K562 (cell line): ENCODE data around the gene UBL7. TPM values are rescaled to one million over a fixed set of nuclear protein-coding genes. Genes with fewer than 3 reads are reported as not detected.

ENCODE experiments used
- ATAC-seq: fragments of 200-7000 bp; cut with Tn5 transposase; 3 replicates; pipeline ENCODE4 v1.9.1; 2020; ENCODE audit warnings: moderate library complexity
- BruUV-seq: library from RNA; stranded (reverse); fragments of 400-500 nt; replicated peaks from 2 replicates; lab custom pipeline; 2021; lab: Mats Ljungman, UMichigan
- CTCF ChIA-PET: fragments of 300-600 bp; formaldehyde crosslinking; extraction: SDS; loops from one replicate; lab custom pipeline; 2021; ENCODE audit warnings: low intra/inter-chr PET ratio; lab: Yijun Ruan, JAX
- POLR2A ChIA-PET: fragments of 300-600, 350-650 bp; sonication (Branson Sonifier 250); formaldehyde crosslinking; extraction: SDS; loops from one replicate; lab custom pipeline; 2021; ENCODE audit warnings: antibody characterized with exemption, inconsistent platforms; lab: Yijun Ruan, JAX
- DNase-seq, 4 experiments: peaks; one replicate each; pipeline versions ENCODE4 v3.0.0 to v3.0.0-alpha.2; 2011 to 2018; ENCODE audit warnings: low spot score in 3 of 4, mixed read lengths in 3 of 4; ENCODE audit errors: extremely low read depth in 1 of 4
- FAIRE-seq: peaks from 2 replicates; lab custom pipeline; 2011; peaks lifted over from hg19 to GRCh38; lab: Jason Lieb, UNC
- H2AFZ ChIP-seq: 2 replicates; pipeline ENCODE4 v1.6.0; 2011; ENCODE audit warnings: low read depth, low read length, control low read depth, inconsistent platforms
- H3K27ac ChIP-seq: fragments of 200-600 bp; 3 replicates; pipeline ENCODE4 v1.8.0; 2011; ENCODE audit warnings: low read depth, mild to moderate bottlenecking, control low read depth, inconsistent platforms, low read length, moderate library complexity, mixed read lengths; ENCODE audit errors: extremely low read depth
- H3K27me3 ChIP-seq, 2 experiments: fragments of 300-600 bp in 1 of 2; 2 replicates in 1 of 2; 3 replicates in 1 of 2; pipeline versions ENCODE4 v1.6.0 to v1.8.0; 2011; ENCODE audit warnings: inconsistent platforms in 2 of 2, low read length in 2 of 2, mild to moderate bottlenecking in 1 of 2, mixed read lengths in 1 of 2, moderate library complexity in 1 of 2; ENCODE audit not compliant: control insufficient read depth in 2 of 2, insufficient read depth in 2 of 2
- H3K36me3 ChIP-seq: fragments of 300-600 bp; 3 replicates; pipeline ENCODE4 v1.8.0; 2011; ENCODE audit warnings: mild to moderate bottlenecking, low read length, inconsistent platforms; ENCODE audit not compliant: control insufficient read depth, insufficient read depth
- H3K4me1 ChIP-seq, 2 experiments: fragments of 200-600 bp in 1 of 2; replicated peaks in 1 of 2; 2 replicates in 1 of 2; 3 replicates in 1 of 2; pipeline versions ENCODE4 v1.5.1 to v1.8.0; 2011; ENCODE audit warnings: inconsistent platforms in 2 of 2, low read length in 2 of 2, mild to moderate bottlenecking in 1 of 2, mixed read lengths in 1 of 2, moderate library complexity in 1 of 2; ENCODE audit not compliant: control insufficient read depth in 2 of 2, insufficient read depth in 2 of 2
- H3K4me2 ChIP-seq: 2 replicates; pipeline ENCODE4 v1.6.1; 2011; ENCODE audit warnings: low read length, control low read depth, inconsistent platforms, mixed read lengths; ENCODE audit not compliant: insufficient read depth
- H3K4me3 ChIP-seq: fragments of 200-600 bp; sonication (generic), shearing (Covaris generic); 2 replicates; pipeline ENCODE4 v1.5.1; 2016; ENCODE audit warnings: control low read depth, inconsistent platforms
- H3K79me2 ChIP-seq: fragments of 200-600 bp; 3 replicates; pipeline ENCODE4 v1.8.0; 2011; ENCODE audit warnings: low read length, inconsistent platforms; ENCODE audit not compliant: control insufficient read depth, insufficient read depth
- H3K9ac ChIP-seq, 2 experiments: 2 replicates each; pipeline versions ENCODE4 v1.6.0 to v1.6.1; 2011; ENCODE audit warnings: low read depth in 2 of 2, low read length in 2 of 2, control low read depth in 1 of 2, inconsistent platforms in 1 of 2, mild to moderate bottlenecking in 1 of 2, mixed read lengths in 1 of 2; ENCODE audit not compliant: insufficient read depth in 1 of 2
- H3K9me1 ChIP-seq: one replicate; pipeline ENCODE4 v1.6.0; 2011; ENCODE audit warnings: inconsistent platforms, mild to moderate bottlenecking, low read length, moderate library complexity; ENCODE audit not compliant: control insufficient read depth, insufficient read depth
- H3K9me3 ChIP-seq: replicated peaks from 2 replicates; pipeline ENCODE4 v1.5.1; 2011; ENCODE audit warnings: low read depth, low read length, inconsistent platforms; ENCODE audit not compliant: control insufficient read depth, insufficient read depth
- H4K20me1 ChIP-seq: replicated peaks from 2 replicates; pipeline ENCODE4 v1.6.1; 2011; ENCODE audit warnings: low read length, inconsistent platforms, mixed read lengths; ENCODE audit not compliant: control insufficient read depth, insufficient read depth
- CC2D1A ChIP-seq: fragments of 450-650 bp; IDR thresholded peaks from 2 replicates; pipeline ENCODE4 v1.6.1; 2017; ENCODE audit warnings: mild to moderate bottlenecking
- EP300 ChIP-seq: IDR thresholded peaks from 2 replicates; pipeline ENCODE4 v1.6.1; 2012; ENCODE audit warnings: low read length, improper control_type of control experiment
- IRF2 ChIP-seq: sonication (generic); formaldehyde crosslinking; IDR thresholded peaks from 2 replicates; pipeline ENCODE4 v1.8.1; 2022; ENCODE audit warnings: mild to moderate bottlenecking, missing genetic modification reagents
- KDM1A ChIP-seq, 2 experiments: fragments of 450-650 bp; IDR thresholded peaks; 2 replicates each; pipeline ENCODE4 v1.6.1; 2016; ENCODE audit warnings: mild to moderate bottlenecking in 2 of 2
- SIN3A ChIP-seq, 2 experiments: fragments of 150-350 bp in 1 of 2; IDR thresholded peaks; 2 replicates each; pipeline ENCODE4 v1.6.1; 2011 to 2016; ENCODE audit warnings: borderline replicate concordance in 2 of 2, low read depth in 2 of 2, low read length in 2 of 2, mild to moderate bottlenecking in 2 of 2, moderate library complexity in 2 of 2; ENCODE audit not compliant: control insufficient read depth in 1 of 2
- SMC3 ChIP-seq: conservative IDR thresholded peaks from 2 replicates; pipeline ENCODE4 v1.6.1; 2011; ENCODE audit warnings: low read depth, low read length, improper control_type of control experiment; ENCODE audit not compliant: insufficient read depth
- SP1 ChIP-seq: sonication (generic); formaldehyde crosslinking; IDR thresholded peaks from 2 replicates; pipeline ENCODE4 v1.8.1; 2022; ENCODE audit warnings: mild to moderate bottlenecking, missing genetic modification reagents
- TBL1XR1 ChIP-seq, 2 experiments: IDR thresholded peaks; 2 replicates each; pipeline ENCODE4 v1.6.1; 2012; ENCODE audit warnings: improper control_type of control experiment in 2 of 2, low read length in 2 of 2, mild to moderate bottlenecking in 1 of 2
- ZFPM2 ChIP-seq: fragments of 250-450 bp; sonication (Bioruptor Pico); IDR thresholded peaks from 2 replicates; pipeline ENCODE4 v1.5.1; 2022; ENCODE audit warnings: mild to moderate bottlenecking
- ZNF23 ChIP-seq: fragments of 250-450 bp; sonication (Bioruptor Pico); IDR thresholded peaks from 2 replicates; pipeline ENCODE4 v1.4.0; 2020; ENCODE audit warnings: mild to moderate bottlenecking
- ZNF384 ChIP-seq: IDR thresholded peaks from 2 replicates; pipeline ENCODE4 v1.6.1; 2012; ENCODE audit warnings: low read depth, low read length, improper control_type of control experiment
- WGBS: fragments of 100-300 bp; shearing (Covaris generic); methylation state at CpG from one replicate; pipeline ENCODE4 v1.1.6; 2016; ENCODE audit warnings: low coverage, mixed read lengths; ENCODE audit not compliant: insufficient coverage; ENCODE audit errors: missing lambda C conversion rate; 5-methylcytosine and 5-hydroxymethylcytosine counted together
- in situ Hi-C: fragments of 300-500 bp; cut with MboI; formaldehyde crosslinking; loops from 4 replicates; pipeline ENCODE4 v1.15.0; 2018; ENCODE audit warnings: inconsistent platforms, mixed read lengths
- intact Hi-C: fragments of 100-400 bp; cut with micrococcal nuclease; formaldehyde crosslinking; loops from 2 replicates; pipeline ENCODE4 v1.14.2; 2022
- polyA plus RNA-seq, 8 experiments: library from polyadenylated mRNA; depleted of rRNA in 4 of 8; stranded (reverse) in 5 of 8; unstranded in 3 of 8; fragments of >200 nt; fragmentation: Nextera tagmentation in 2 of 8; fragmentation: Illumina TruSeq in 1 of 8; extraction: Ambion mirVana in 2 of 8; extraction: Trizol in 1 of 8; gene quantifications; 2 replicates each; pipeline versions ENCODE4 v1.2.1 to v1.2.3, GENCODE V29; 2011 to 2014; ENCODE audit warnings: inconsistent platforms in 1 of 8, missing spikeins in 1 of 8
- total RNA-seq, 7 experiments: library from RNA; depleted of rRNA in 6 of 7; stranded (reverse); fragments of >200 nt in 6 of 7; fragmentation: Illumina TruSeq in 2 of 7; extraction: Trizol in 2 of 7; gene quantifications; 2 replicates each; pipeline versions ENCODE4 v1.2.1 to v1.2.3, GENCODE V29; 2011 to 2021; ENCODE audit warnings: low replicate concordance in 1 of 7
- TF ChIP-seq, protein P1 (sequence below): fragments of 250-450 bp; sonication (Bioruptor Pico); IDR thresholded peaks from 2 replicates; pipeline ENCODE4 v1.4.0; 2020; ENCODE audit warnings: borderline replicate concordance
- TF ChIP-seq, protein P2 (sequence below): sonication (generic); formaldehyde crosslinking; IDR thresholded peaks from 2 replicates; pipeline ENCODE4 v1.8.0; 2022; ENCODE audit warnings: mild to moderate bottlenecking, missing genetic modification reagents
- TF ChIP-seq, protein P3 (sequence below): sonication (generic); formaldehyde crosslinking; IDR thresholded peaks from 2 replicates; pipeline ENCODE4 v1.8.0; 2022; ENCODE audit warnings: mild to moderate bottlenecking, missing genetic modification reagents, borderline replicate concordance
- TF ChIP-seq, protein P4 (sequence below): sonication (generic); formaldehyde crosslinking; IDR thresholded peaks from 2 replicates; pipeline ENCODE4 v1.8.0; 2022; ENCODE audit warnings: mild to moderate bottlenecking, low read depth, missing genetic modification reagents

UBL7 gene
- total and polyA plus RNA-seq, 9 of the 15 experiments (the other 6 are each of a cell fraction or from before 2014, with no cell fraction given) = 19.2 to 63.4 (median 44.9) TPM

DNA sequence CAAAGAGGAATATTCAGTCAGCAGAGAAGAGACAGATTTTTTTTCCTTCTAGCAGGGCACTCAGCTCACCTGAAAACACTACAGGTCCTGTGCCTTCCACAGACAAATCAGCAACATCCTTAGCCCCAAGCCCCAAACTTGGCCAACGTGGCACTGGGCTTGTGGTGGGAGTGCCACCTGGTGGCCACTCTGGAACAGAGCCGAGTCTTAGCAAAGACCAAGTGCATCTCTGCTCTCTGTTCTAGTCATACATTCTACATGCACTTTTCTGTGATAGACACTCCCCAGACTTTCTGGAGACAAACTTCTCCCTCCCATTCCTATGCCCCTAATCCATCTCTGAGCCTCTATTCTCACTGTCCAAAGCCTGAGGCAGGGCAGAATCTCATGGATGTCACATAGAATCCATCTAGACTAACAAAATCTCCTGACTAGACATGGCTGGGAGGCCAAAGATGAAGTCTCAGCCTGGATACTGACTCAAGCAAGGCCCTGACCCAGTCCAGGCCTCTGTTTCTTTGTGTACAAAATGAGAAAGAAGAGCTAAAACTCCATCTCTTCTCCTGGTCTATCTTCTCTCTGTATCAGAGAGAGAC, 22.1 kb downstream of the UBL7 start:
- POLR2A ChIA-PET = interaction anchor here (0.5 to 3.0 kb wide), 4 partner anchors 22 to 185 kb away, joined by 3 to 9 read pairs (median 6); partner anchors contain the start of gene UBL7
- Histone ChIP-seq H3K4me1 (peaks cover 25 to 36% of the 10 kb centered on the region in 2 experiments), H3K27ac (no peak overlapping the region), H4K20me1 (no peaks in the 10 kb centered on the region), H3K36me3 (no peaks in the 10 kb centered on the region), H3K9me1 (no peaks in the 10 kb centered on the region), H3K27me3 (no peaks in the 10 kb centered on the region), H3K9ac (no peak overlapping the region), H2AFZ (no peak overlapping the region), H3K79me2 (peaks cover 4% of the 10 kb centered on the region; the same call in 1 of the 3 replicates), H3K4me2 (no peak overlapping the region), H3K4me3 (no peak overlapping the region), H3K9me3 (no peaks in the 10 kb centered on the region)
- in situ Hi-C loops = loop anchor here (5.0 kb wide), 1 partner anchor 52 kb away; no protein-coding TSS in a partner anchor
- intact Hi-C loops = loop anchor here (1.0 to 5.0 kb wide), 2 partner anchors 48 to 57 kb away; no protein-coding TSS in a partner anchor
- CTCF ChIA-PET = interaction anchor here (0.5 to 4.1 kb wide), 5 partner anchors 9 to 117 kb away, joined by 3 to 102 read pairs (median 9); no protein-coding TSS in a partner anchor
- peak; percentile 75 to 87 (median 78) for DNase-seq
- no TSS peak for BruUV-seq
- ATAC-seq = peak; percentile 82
- WGBS = 0% methylated on average over 2 of the region's 2 CpGs
- FAIRE-seq = peak; percentile 96
- TF ChIP-seq EP300 (0 out of 2 replicates have a peak, but pooled peaks have one; percentile 7), ZNF23 (CRISPR knock-in tag) (no peak), SIN3A (IDR thresholded peaks at IDR 0.05; ENCODE audit: borderline replicate concordance in 2 of 2, control insufficient read depth in 1 of 2, low read depth in 2 of 2, low read length in 2 of 2) (no peak), IRF2 (CRISPR knock-in tag) (no peak), ZNF384 (no peak), KDM1A (IDR thresholded peaks at IDR 0.05) (no peak), ZFPM2 (CRISPR knock-in tag) (no peak), SMC3 (peak; percentile 100), TBL1XR1 (IDR thresholded peaks at IDR 0.05; ENCODE audit: low read length in 2 of 2) (peak; percentile 48 to 76; a peak in 3 of 4 replicates), CC2D1A (peak; percentile 90), SP1 (peak; percentile 56; the same call in 1 of the 2 replicates)
- TF ChIP-seq, protein P1, sequence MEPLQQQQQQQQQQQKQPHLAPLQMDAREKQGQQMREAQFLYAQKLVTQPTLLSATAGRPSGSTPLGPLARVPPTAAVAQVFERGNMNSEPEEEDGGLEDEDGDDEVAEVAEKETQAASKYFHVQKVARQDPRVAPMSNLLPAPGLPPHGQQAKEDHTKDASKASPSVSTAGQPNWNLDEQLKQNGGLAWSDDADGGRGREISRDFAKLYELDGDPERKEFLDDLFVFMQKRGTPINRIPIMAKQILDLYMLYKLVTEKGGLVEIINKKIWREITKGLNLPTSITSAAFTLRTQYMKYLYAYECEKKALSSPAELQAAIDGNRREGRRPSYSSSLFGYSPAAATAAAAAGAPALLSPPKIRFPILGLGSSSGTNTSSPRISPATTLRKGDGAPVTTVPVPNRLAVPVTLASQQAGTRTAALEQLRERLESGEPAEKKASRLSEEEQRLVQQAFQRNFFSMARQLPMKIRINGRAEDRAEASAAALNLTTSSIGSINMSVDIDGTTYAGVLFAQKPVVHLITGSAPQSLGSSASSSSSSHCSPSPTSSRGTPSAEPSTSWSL (CRISPR knock-in tag) = no peak
- TF ChIP-seq, protein P2, sequence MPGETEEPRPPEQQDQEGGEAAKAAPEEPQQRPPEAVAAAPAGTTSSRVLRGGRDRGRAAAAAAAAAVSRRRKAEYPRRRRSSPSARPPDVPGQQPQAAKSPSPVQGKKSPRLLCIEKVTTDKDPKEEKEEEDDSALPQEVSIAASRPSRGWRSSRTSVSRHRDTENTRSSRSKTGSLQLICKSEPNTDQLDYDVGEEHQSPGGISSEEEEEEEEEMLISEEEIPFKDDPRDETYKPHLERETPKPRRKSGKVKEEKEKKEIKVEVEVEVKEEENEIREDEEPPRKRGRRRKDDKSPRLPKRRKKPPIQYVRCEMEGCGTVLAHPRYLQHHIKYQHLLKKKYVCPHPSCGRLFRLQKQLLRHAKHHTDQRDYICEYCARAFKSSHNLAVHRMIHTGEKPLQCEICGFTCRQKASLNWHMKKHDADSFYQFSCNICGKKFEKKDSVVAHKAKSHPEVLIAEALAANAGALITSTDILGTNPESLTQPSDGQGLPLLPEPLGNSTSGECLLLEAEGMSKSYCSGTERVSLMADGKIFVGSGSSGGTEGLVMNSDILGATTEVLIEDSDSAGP = 0 out of 2 replicates have a peak, but pooled peaks have one; percentile 30
- TF ChIP-seq, protein P3, sequence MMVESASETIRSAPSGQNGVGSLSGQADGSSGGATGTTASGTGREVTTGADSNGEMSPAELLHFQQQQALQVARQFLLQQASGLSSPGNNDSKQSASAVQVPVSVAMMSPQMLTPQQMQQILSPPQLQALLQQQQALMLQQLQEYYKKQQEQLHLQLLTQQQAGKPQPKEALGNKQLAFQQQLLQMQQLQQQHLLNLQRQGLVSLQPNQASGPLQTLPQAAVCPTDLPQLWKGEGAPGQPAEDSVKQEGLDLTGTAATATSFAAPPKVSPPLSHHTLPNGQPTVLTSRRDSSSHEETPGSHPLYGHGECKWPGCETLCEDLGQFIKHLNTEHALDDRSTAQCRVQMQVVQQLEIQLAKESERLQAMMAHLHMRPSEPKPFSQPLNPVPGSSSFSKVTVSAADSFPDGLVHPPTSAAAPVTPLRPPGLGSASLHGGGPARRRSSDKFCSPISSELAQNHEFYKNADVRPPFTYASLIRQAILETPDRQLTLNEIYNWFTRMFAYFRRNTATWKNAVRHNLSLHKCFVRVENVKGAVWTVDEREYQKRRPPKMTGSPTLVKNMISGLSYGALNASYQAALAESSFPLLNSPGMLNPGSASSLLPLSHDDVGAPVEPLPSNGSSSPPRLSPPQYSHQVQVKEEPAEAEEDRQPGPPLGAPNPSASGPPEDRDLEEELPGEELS (CRISPR knock-in tag) = no peak
- TF ChIP-seq, protein P4, sequence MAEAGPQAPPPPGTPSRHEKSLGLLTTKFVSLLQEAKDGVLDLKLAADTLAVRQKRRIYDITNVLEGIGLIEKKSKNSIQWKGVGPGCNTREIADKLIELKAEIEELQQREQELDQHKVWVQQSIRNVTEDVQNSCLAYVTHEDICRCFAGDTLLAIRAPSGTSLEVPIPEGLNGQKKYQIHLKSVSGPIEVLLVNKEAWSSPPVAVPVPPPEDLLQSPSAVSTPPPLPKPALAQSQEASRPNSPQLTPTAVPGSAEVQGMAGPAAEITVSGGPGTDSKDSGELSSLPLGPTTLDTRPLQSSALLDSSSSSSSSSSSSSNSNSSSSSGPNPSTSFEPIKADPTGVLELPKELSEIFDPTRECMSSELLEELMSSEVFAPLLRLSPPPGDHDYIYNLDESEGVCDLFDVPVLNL (CRISPR knock-in tag) = no peak
